GM18526 (cell line): ENCODE results near the gene ATP8B3.

Source experiments
- POLR2A ChIP-seq: IDR thresholded peaks from 3 replicates; pipeline ENCODE4 v1.6.1; 2011; ENCODE audit not compliant: insufficient read length; ENCODE audit errors: extremely low read depth

ATP8B3 gene

GRCh38 chr19:1766800-1767352, 45.2 kb downstream of the ATP8B3 start:
- TF ChIP-seq POLR2A, result no peak

- TF ChIP-seq POLR2A, result no peak
These were observed 45.9 kb downstream of the ATP8B3 start for GRCh38 chr19:1765904-1766799.

- TF ChIP-seq POLR2A, result no peak
These were observed 46.7 kb downstream of the ATP8B3 start for GRCh38 chr19:1765232-1765903.

- no peak for TF ChIP-seq POLR2A
These were observed 47.3 kb downstream of the ATP8B3 start for GRCh38 chr19:1764729-1765128.

GRCh38 chr19:1763648-1764639, 48.1 kb downstream of the ATP8B3 start:
- no peak for TF ChIP-seq POLR2A

- no peak for TF ChIP-seq POLR2A
These were observed 49.6 kb downstream of the ATP8B3 start for GRCh38 chr19:1762243-1763117.

- TF ChIP-seq POLR2A, result no peak
These were observed 50.4 kb downstream of the ATP8B3 start for GRCh38 chr19:1761528-1762242.

GRCh38 chr19:1760020-1760419, 52.1 kb downstream of the ATP8B3 start:
- no peak for TF ChIP-seq POLR2A

GRCh38 chr19:1758959-1759903, 52.8 kb downstream of the ATP8B3 start:
- no peak for TF ChIP-seq POLR2A

GRCh38 chr19:1758231-1758577, 53.9 kb downstream of the ATP8B3 start:
- no peak for TF ChIP-seq POLR2A

- no peak for TF ChIP-seq POLR2A
These were observed 54.4 kb downstream of the ATP8B3 start for GRCh38 chr19:1757468-1758230.
